ENCODE data around the gene PRKD1.

DNA sequence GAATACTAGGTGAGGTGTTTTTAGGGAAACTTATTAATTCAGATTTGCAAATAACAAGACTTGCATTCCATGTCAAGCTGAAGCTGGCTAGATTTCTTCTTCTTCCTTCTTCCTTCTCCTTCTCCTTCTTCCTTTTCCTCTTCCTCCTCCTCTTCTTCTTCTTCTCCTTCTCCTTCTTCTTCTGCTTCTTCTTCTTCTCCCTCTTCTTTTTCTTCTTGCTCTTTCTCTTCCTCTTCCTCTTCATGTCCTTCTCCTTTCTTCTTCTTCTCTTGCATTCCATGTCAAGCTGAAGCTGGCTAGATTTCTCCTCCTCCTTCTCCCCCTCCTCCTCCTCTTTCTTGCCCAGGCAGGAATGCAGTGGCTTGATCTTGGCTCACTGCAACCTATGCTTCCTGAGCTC lies 297.8 kb downstream of the PRKD1 start:
- no peak for TF ChIP-seq SPI1 (IDR thresholded peaks at IDR 0.05; ENCODE audit: low read depth, low read length)
- TF ChIP-seq POLR2A (IDR thresholded peaks at IDR 0.05; ENCODE audit: low read depth, low read length): no peak
- TF ChIP-seq POLR2AphosphoS5 (IDR thresholded peaks at IDR 0.05; ENCODE audit: low read depth, low read length): no peak
